OCI-LY3 (cell line): ENCODE data around the gene IHH.

Source experiments
- EZH2phosphoT487 ChIP-seq: fragments of 200-600 bp; shearing (Covaris generic); IDR thresholded peaks from 2 replicates; pipeline ENCODE4 v1.6.1; 2018; ENCODE audit warnings: antibody characterized with exemption, mixed run types, low read depth
- TF ChIP-seq, protein P1 (sequence below): fragments of 200-600, 300-600 bp; sonication (generic); IDR thresholded peaks from 2 replicates; pipeline ENCODE4 v1.5.1; 2014; ENCODE audit warnings: antibody characterized with exemption, low read length, low read depth

DNA sequence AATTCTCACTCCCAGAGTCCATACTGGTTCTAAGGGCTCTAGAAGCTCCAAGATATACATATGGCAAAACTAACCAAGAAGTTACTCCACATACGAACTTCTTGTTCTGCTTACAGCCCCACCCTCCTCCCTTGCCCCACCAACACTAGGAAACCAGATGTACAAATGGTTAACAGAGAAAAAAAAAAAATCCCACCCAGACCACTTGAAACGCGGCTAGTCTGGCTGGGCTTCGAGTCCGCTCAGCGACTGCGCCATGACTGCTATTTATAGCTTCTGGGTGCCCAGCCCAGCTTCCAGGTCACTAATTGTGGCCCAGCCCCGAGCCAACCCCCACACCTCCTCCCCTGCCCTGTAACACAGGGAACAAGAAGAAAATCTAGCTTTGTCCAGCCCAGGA lies 47.0 kb upstream of the IHH start:
- TF ChIP-seq, protein P1, sequence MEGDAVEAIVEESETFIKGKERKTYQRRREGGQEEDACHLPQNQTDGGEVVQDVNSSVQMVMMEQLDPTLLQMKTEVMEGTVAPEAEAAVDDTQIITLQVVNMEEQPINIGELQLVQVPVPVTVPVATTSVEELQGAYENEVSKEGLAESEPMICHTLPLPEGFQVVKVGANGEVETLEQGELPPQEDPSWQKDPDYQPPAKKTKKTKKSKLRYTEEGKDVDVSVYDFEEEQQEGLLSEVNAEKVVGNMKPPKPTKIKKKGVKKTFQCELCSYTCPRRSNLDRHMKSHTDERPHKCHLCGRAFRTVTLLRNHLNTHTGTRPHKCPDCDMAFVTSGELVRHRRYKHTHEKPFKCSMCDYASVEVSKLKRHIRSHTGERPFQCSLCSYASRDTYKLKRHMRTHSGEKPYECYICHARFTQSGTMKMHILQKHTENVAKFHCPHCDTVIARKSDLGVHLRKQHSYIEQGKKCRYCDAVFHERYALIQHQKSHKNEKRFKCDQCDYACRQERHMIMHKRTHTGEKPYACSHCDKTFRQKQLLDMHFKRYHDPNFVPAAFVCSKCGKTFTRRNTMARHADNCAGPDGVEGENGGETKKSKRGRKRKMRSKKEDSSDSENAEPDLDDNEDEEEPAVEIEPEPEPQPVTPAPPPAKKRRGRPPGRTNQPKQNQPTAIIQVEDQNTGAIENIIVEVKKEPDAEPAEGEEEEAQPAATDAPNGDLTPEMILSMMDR = no peak
- TF ChIP-seq EZH2phosphoT487 = no peak
